ENCODE data around the gene TRIM41. TPM values are rescaled to one million over a fixed set of nuclear protein-coding genes. Genes with fewer than 3 reads are reported as not detected.
"Not testable (repeated sequence)": the region's sequence is repeated elsewhere in the genome, so short reads cannot be mapped to it uniquely, and the experiment has no call there.

The TRIM41 gene
- polyA plus RNA-seq (2011; rRNA removed) (15.2 and 15.9 TPM in 2 replicates), polyA minus RNA-seq (2011; rRNA and poly(A)+ RNA removed) (5.5 and 8.2 TPM in 2 replicates)

DNA sequence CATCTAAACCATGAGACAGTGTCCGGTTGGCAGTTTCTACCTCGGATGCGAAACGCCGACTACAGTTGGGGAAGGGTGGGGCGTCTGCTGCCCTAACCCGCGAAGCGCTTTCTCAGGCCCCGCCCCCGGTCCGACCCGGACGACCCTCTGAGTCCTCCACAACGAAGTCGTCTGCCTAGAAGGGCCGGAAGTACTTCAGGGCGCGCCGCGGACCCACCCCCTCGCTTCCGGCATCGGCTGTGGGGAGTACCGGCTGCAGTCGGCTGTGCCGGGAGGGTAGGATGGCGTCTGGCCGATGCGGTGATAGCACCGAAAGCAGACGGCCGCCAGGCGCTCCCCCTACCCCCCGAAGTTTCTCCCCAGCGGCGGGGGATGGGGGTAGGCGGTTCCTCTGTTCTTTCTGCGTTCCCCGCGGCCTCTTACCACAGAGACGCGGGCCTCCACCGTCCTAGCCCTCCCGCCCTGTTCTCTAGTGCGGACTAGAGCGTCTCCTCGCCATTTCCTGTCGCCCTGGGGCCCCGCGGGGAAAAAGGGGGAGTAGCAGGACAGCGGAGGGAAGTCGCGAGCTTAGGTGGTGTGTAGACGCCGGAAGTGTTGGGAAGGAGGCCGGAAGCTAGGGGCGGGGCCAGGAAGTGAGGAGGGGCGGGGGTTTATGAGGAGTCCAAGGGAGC lies at the start of gene TRIM41:
TRIM41 (plus strand) TSS at position 224 of the 671 bp plus-strand sequence. CDS start 719 bp downstream, outside the sequence.
- POLR2A ChIA-PET = interaction anchor here (0.6 kb wide), 7 partner anchors 12 to 398 kb away, joined by 3 to 10 read pairs (median 5); partner anchors contain the start of gene RACK1
- CTCF ChIA-PET = interaction anchor here (1.0 to 2.1 kb wide), 3 partner anchors 12 to 39 kb away, joined by 4 to 11 read pairs (median 5); no protein-coding TSS in a partner anchor
- TF ChIP-seq, protein P1, sequence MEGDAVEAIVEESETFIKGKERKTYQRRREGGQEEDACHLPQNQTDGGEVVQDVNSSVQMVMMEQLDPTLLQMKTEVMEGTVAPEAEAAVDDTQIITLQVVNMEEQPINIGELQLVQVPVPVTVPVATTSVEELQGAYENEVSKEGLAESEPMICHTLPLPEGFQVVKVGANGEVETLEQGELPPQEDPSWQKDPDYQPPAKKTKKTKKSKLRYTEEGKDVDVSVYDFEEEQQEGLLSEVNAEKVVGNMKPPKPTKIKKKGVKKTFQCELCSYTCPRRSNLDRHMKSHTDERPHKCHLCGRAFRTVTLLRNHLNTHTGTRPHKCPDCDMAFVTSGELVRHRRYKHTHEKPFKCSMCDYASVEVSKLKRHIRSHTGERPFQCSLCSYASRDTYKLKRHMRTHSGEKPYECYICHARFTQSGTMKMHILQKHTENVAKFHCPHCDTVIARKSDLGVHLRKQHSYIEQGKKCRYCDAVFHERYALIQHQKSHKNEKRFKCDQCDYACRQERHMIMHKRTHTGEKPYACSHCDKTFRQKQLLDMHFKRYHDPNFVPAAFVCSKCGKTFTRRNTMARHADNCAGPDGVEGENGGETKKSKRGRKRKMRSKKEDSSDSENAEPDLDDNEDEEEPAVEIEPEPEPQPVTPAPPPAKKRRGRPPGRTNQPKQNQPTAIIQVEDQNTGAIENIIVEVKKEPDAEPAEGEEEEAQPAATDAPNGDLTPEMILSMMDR (IDR thresholded peaks at IDR 0.05; ENCODE audit: insufficient read depth, low read depth, low read length) = no peak

DNA sequence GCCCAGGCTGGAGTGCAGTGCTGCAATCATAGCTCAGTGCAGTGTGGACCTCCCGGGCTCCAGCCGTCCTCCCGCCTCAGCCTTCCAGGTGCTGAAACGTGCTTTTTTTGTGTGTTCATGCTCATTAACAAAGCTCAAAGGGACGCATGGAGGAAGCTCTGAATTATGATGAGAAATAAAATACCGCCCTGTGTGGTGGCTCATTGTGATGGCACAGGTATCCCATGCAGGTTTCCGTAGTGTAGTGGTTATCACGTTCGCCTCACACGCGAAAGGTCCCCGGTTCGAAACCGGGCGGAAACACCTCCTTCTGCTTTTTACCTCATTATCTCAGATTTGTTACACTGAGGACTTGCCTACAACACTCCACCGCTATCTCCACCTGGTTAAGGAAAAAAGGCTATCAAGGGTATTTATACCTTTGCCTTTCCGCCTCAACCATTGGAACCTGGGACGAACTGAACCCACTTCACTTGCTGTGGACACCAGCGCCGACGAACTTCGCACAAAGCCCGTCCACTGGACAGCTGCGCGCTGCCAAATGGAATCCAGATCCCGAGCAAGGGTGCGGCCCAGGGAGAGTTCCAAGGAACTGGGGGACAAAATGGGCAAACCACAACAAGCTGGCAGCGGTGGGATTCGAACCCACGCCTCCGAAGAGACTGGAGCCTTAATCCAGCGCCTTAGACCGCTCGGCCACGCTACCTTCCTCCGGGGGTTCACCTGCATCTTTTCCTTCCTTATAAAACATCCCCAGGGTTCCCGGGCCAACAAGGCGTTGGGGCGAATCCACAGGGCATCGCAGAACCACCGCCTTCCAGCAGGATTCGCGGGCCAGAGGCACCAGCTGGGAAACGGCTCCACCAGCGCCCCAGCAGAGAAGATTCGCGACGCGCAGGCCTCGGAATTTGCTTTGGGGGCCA lies 49.4 kb upstream of the TRIM41 start:
- POLR2A ChIA-PET = no interaction called here
- TF ChIP-seq, protein P1 (IDR thresholded peaks at IDR 0.05; ENCODE audit: insufficient read depth, low read depth, low read length) = no peak
- CTCF ChIA-PET = interaction anchor here (1.3 to 1.5 kb wide), 2 partner anchors 8 to 11 kb away, joined by 3 to 11 read pairs; no protein-coding TSS in a partner anchor
- H3K4me3 ChIP-seq (ENCODE audit: low read depth, low read length) = no peak overlapping the region
- DNase-seq (ENCODE audit: low read depth) = no peak
- H3K36me3 ChIP-seq (ENCODE audit: control insufficient read depth, insufficient read depth, low read length) = no peaks in the 10 kb centered on the region
- H3K27me3 ChIP-seq (ENCODE audit: control insufficient read depth, insufficient read depth, low read length) = peaks cover 3% of the 10 kb centered on the region; the same call in 1 of the 2 replicates

More for the DNA sequence above, at the start of gene TRIM41:
- H3K36me3 ChIP-seq (ENCODE audit: control insufficient read depth, insufficient read depth, low read length) = no peaks in the 10 kb centered on the region
- peak within 1 kb of the TSS; percentile 65 for H3K4me3 ChIP-seq (ENCODE audit: low read depth, low read length)
- DNase-seq (ENCODE audit: low read depth) = peak; percentile 85
- H3K27me3 ChIP-seq (ENCODE audit: control insufficient read depth, insufficient read depth, low read length) = no peaks in the 10 kb centered on the region

GRCh38 chr5:181176254-181176952 lies 46.7 kb upstream of the TRIM41 start:
- TF ChIP-seq, protein P1 (IDR thresholded peaks at IDR 0.05; ENCODE audit: insufficient read depth, low read depth, low read length) = no peak
- no peak for DNase-seq (ENCODE audit: low read depth)
- H3K4me3 ChIP-seq (ENCODE audit: low read depth, low read length) = no peak overlapping the region
- no peaks in the 10 kb centered on the region for H3K36me3 ChIP-seq (ENCODE audit: control insufficient read depth, insufficient read depth, low read length)
- CTCF ChIA-PET = interaction anchor here (1.4 kb wide), 1 partner anchor 8 kb away, joined by 3 read pairs; no protein-coding TSS in a partner anchor
- POLR2A ChIA-PET = no interaction called here
- peaks cover 3% of the 10 kb centered on the region; the same call in 1 of the 2 replicates for H3K27me3 ChIP-seq (ENCODE audit: control insufficient read depth, insufficient read depth, low read length)

DNA sequence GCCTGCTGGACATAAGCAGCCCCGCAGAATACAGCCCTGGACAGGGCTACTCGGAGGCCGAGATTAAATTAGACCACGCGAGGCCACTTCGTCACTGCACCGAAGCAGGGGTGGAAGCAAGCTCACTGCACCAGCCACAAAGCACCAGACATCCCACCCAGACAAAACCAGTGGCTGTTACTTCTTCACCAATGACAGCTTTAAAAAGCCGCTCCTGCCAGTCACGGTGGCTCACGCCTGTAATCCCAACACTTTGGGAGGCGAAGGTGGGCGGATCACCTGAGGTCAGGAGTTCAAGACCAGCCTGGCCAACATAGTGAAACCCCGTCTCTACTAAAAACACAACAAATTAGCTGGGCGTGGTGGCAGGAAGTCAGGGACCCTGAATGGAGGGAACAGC lies 45.5 kb upstream of the TRIM41 start:
- H3K4me3 ChIP-seq (ENCODE audit: low read depth, low read length); H3K27me3 ChIP-seq (ENCODE audit: control insufficient read depth, insufficient read depth, low read length); DNase-seq (ENCODE audit: low read depth); H3K36me3 ChIP-seq (ENCODE audit: control insufficient read depth, insufficient read depth, low read length); POLR2A ChIA-PET: not testable (repeated sequence)
- CTCF ChIA-PET = interaction anchor here (1.1 to 1.4 kb wide), 2 partner anchors 9 to 17 kb away, joined by 3 read pairs; no protein-coding TSS in a partner anchor
